A549 treated with Mapracorat at 1 μM for 4 hours (cell line): Measurements from ENCODE around the gene EFNA3. TPM values are rescaled to one million over a fixed set of nuclear protein-coding genes. Genes with fewer than 3 reads are reported as not detected.

Experiments
- total RNA-seq: library from RNA; stranded (reverse); fragments of 200-300 nt; extraction: Qiagen RNA extraction; gene quantifications from 5 replicates; pipeline ENCODE4 v1.2.3, GENCODE V29; 2022

Gene EFNA3
- total RNA-seq: 7.8 to 10.8 TPM (median 10.0 TPM) in 5 replicates

GRCh38 chr1:155078469-155079209 lies at the start of gene EFNA3:
Gene EFNA3 (plus strand): TSS chr1:155078837. CDS start chr1:155078942, 105 bp downstream.

GRCh38 chr1:155033524-155033923 lies 45.1 kb upstream of the EFNA3 start, which contains the start of the genes DCST1 and DCST2:
Gene DCST1 (plus strand): TSS chr1:155033824. CDS start chr1:155034037, 213 bp downstream.
Gene DCST2 (minus strand): TSS chr1:155033781. CDS start chr1:155033701, 80 bp downstream.

GRCh38 chr1:155050560-155051341 lies 27.9 kb upstream of the EFNA3 start, which contains the start of gene ADAM15:
Gene ADAM15 (plus strand): TSS chr1:155051316. CDS start chr1:155051387, 71 bp downstream.

GRCh38 chr1:155063550-155064110 lies 15.0 kb upstream of the EFNA3 start, which contains the start of gene EFNA4:
Gene EFNA4 (plus strand): TSS chr1:155063740. CDS start chr1:155063824, 84 bp downstream.

GRCh38 chr1:155127105-155127966 lies 48.7 kb downstream of the EFNA3 start, which contains the start of gene EFNA1:
Gene EFNA1 (plus strand): TSS chr1:155127876. CDS start chr1:155127978, 102 bp downstream.

GRCh38 chr1:155135415-155136028 lies 56.9 kb downstream of the EFNA3 start, which contains the start of gene SLC50A1:
Gene SLC50A1 (plus strand): TSS chr1:155135852. CDS start chr1:155135912, 60 bp downstream.

Other genes with a start within 250 kb of the EFNA3 start
- gene KCNN3, start 208.6 kb upstream of the EFNA3 start, total RNA-seq: 0.02 to 0.20 TPM (median 0.08 TPM) in 4 of 5 replicates, not detected in the other
- gene PMVK, start 142.1 kb upstream of the EFNA3 start, total RNA-seq: 35.9 to 46.1 TPM (median 40.9 TPM) in 5 replicates
- 12.1 to 15.9 TPM (median 14.0 TPM) in 5 replicates for gene PBXIP1, start 122.7 kb upstream of the EFNA3 start, total RNA-seq
- 20.6 to 22.2 TPM (median 21.7 TPM) in 5 replicates for gene PYGO2, start 117.1 kb upstream of the EFNA3 start, total RNA-seq
- gene SHC1, start 108.1 kb upstream of the EFNA3 start, total RNA-seq: 184 to 234 TPM (median 215 TPM) in 5 replicates
- gene CKS1B, start 104.2 kb upstream of the EFNA3 start, total RNA-seq: 332 to 365 TPM (median 355 TPM) in 5 replicates
- gene FLAD1, start 95.5 kb upstream of the EFNA3 start, total RNA-seq: 38.5 to 48.1 TPM (median 42.6 TPM) in 5 replicates
- gene LENEP, start 85.3 kb upstream of the EFNA3 start, total RNA-seq: 0.34 TPM in 1 of 5 replicates, not detected in the others
- 35.3 to 53.7 TPM (median 47.9 TPM) in 5 replicates for gene ZBTB7B, start 76.0 kb upstream of the EFNA3 start, total RNA-seq
- 0.35 to 0.69 TPM (median 0.52 TPM) in 5 replicates for gene DCST2, start 45.1 kb upstream of the EFNA3 start, total RNA-seq
- gene DCST1, start 45.0 kb upstream of the EFNA3 start, total RNA-seq: not detected in 5 replicates
- 70.7 to 109 TPM (median 98.7 TPM) in 5 replicates for gene ADAM15, start 27.5 kb upstream of the EFNA3 start, total RNA-seq
- gene EFNA4, start 15.1 kb upstream of the EFNA3 start, total RNA-seq: 10.5 to 14.3 TPM (median 12.2 TPM) in 5 replicates
- gene EFNA1, start 49.0 kb downstream of the EFNA3 start, total RNA-seq: 27.7 to 35.5 TPM (median 29.2 TPM) in 5 replicates
- 31.2 to 37.9 TPM (median 34.9 TPM) in 5 replicates for gene SLC50A1, start 57.0 kb downstream of the EFNA3 start, total RNA-seq
- 67.0 to 104 TPM (median 99.3 TPM) in 5 replicates for gene DPM3, start 61.7 kb downstream of the EFNA3 start, total RNA-seq
- gene KRTCAP2, start 94.5 kb downstream of the EFNA3 start, total RNA-seq: 225 to 271 TPM (median 238 TPM) in 5 replicates
- 1.8 to 3.3 TPM (median 2.4 TPM) in 5 replicates for gene TRIM46, start 95.0 kb downstream of the EFNA3 start, total RNA-seq
- gene THBS3, start 129.1 kb downstream of the EFNA3 start, total RNA-seq: 6.9 to 10.1 TPM (median 8.9 TPM) in 5 replicates
- gene MTX1, start 129.9 kb downstream of the EFNA3 start, total RNA-seq: 67.9 to 77.0 TPM (median 73.4 TPM) in 5 replicates
- 27.1 to 36.5 TPM (median 33.7 TPM) in 5 replicates for gene ENTREP3, start 176.6 kb downstream of the EFNA3 start, total RNA-seq
- 105 to 138 TPM (median 121 TPM) in 5 replicates for gene SCAMP3, start 183.5 kb downstream of the EFNA3 start, total RNA-seq
- 20.9 to 32.8 TPM (median 24.4 TPM) in 5 replicates for gene CLK2, start 194.7 kb downstream of the EFNA3 start, total RNA-seq
- gene HCN3, start 198.6 kb downstream of the EFNA3 start, total RNA-seq: 4.0 to 6.8 TPM (median 4.6 TPM) in 5 replicates
- gene PKLR, start 222.6 kb downstream of the EFNA3 start, total RNA-seq: 0.04 to 0.10 TPM (median 0.04 TPM) in 3 of 5 replicates, not detected in the others
- 162 to 194 TPM (median 163 TPM) in 5 replicates for gene FDPS, start 230.0 kb downstream of the EFNA3 start, total RNA-seq
- 39.0 to 57.4 TPM (median 54.8 TPM) in 5 replicates for gene RUSC1, start 242.1 kb downstream of the EFNA3 start, total RNA-seq